Activated naive CD4-positive, alpha-beta T cell treated with anti-CD3 and anti-CD28 coated beads, Interleukin-2, amount 50 U/mL, for 72 hours (primary cell): Measurements from ENCODE around the gene TPX2. TPM values are rescaled to one million over a fixed set of nuclear protein-coding genes. Genes with fewer than 3 reads are reported as not detected.
A peak's percentile ranks its signal among the peaks of the same experiment; 100 is the strongest.
"Not testable (repeated sequence)": the region's sequence is repeated elsewhere in the genome, so short reads cannot be mapped to it uniquely, and the experiment has no call there.

Source experiments
- ATAC-seq, 2 donors: fragments of 150-1000 bp; cut with Tn5 transposase; 2 replicates each; pipeline ENCODE4 v1.10.0; 2021; ENCODE audit warnings: mild to moderate bottlenecking in 2 of 2, moderate library complexity in 2 of 2
- DNase-seq, 2 donors: peaks; one replicate each; pipeline ENCODE4 v3.0.0; 2021 to 2022; ENCODE audit warnings: low spot score in 2 of 2
- H3K27ac Mint-ChIP-seq, 2 donors: one replicate each; pipeline ENCODE4 v1.8.0; 2022; ENCODE audit warnings: mild to moderate bottlenecking in 2 of 2, mixed read lengths in 2 of 2
- H3K36me3 Mint-ChIP-seq, 2 donors: one replicate each; pipeline ENCODE4 v1.8.0; 2022; ENCODE audit warnings: mixed read lengths in 2 of 2
- H3K9me3 Mint-ChIP-seq, 2 donors: one replicate each; pipeline ENCODE4 v1.8.0; 2022; ENCODE audit warnings: mixed read lengths in 2 of 2
- total RNA-seq, 2 donors: library from RNA; stranded (reverse); gene quantifications; one replicate each; pipeline ENCODE4 v1.2.3, GENCODE V29; 2022

The TPX2 gene
- total RNA-seq, 2 donors from 2014 or later: 123 to 215 TPM

GRCh38 chr20:31811796-31812728 is 73.0 kb downstream of the TPX2 start:
- ATAC-seq (no peak), DNase-seq (no peak)
- no peaks in the 10 kb centered on the region for H3K9me3 Mint-ChIP-seq
- no peaks in the 10 kb centered on the region for H3K36me3 Mint-ChIP-seq
- H3K27ac Mint-ChIP-seq: no peak overlapping the region

DNA sequence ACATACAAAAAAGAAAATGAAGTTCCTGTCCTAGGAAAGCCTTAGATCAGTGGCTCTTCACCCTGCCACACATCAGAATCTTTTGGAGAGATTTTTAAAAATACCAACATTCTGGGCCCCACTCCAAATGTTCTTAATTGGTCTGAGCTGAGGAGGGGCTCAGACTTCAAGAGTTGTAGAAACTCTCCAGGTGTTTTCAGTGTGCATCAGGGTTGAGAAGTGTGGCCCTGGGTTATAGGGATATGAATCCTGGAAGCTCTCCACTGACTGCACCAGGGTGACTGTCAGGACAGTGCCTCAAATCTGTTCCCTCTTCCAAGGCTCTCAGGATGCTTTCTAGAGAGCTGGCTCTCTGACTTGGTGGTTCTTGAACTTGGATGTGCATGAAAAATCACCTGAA is 74.5 kb downstream of the TPX2 start:
- no peak for DNase-seq
- no peaks in the 10 kb centered on the region for H3K36me3 Mint-ChIP-seq
- no peaks in the 10 kb centered on the region for H3K9me3 Mint-ChIP-seq
- H3K27ac Mint-ChIP-seq: no peak overlapping the region
- no peak for ATAC-seq

- not testable (repeated sequence) for H3K9me3 Mint-ChIP-seq, H3K36me3 Mint-ChIP-seq, DNase-seq
Observed at GRCh38 chr20:31814142-31814541, 75.1 kb downstream of the TPX2 start.

DNA sequence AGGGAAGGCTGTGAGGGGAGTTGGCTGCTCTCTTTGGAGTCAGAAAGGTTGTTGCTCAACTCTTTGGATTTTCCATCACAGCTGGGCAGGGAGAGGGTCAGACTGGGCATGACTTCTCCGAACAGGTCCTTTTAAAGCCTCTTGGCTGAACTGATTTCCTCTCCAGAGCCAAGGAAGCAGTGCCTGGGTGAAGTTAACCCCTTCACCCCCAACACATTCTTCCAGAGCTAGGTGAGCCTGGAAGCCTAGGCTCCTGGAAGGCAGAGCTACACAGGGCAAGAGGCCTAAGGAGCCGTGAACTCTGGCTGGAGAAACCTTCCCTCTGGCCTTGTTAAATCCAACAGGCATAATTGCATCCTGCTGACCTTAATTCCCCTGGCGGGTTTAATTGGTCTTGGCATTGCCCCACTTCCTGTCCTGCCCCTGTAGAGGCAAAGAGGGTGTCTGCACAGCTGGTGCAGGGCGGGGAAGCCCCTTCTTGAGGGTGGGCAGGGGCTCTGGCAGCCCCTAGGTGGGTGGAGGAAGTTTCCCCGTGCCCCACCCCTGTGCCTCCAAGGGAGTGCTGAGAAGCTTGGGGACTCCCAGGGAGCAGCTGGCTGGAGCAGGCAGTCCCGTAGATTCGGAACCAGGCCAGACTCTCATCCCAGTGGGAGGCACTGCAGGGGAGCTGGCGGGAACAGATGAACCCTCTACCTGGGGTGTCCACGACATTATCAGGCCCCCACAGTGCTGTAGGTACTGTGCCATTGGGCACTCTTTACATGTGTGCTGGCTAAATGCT is 76.5 kb downstream of the TPX2 start:
- peak in 1 of 2 donors; percentile 10 for ATAC-seq
- Mint-ChIP-seq H3K36me3 (no peaks in the 10 kb centered on the region), H3K9me3 (no peaks in the 10 kb centered on the region), H3K27ac (peak overlapping the region in 1 of 2 donors; percentile 74)
- DNase-seq: no peak

More at GRCh38 chr20:31814142-31814541, 75.1 kb downstream of the TPX2 start:
- not testable (repeated sequence) for H3K27ac Mint-ChIP-seq, ATAC-seq

GRCh38 chr20:31816221-31816620 is 77.1 kb downstream of the TPX2 start:
- no peaks in the 10 kb centered on the region for H3K9me3 Mint-ChIP-seq
- H3K27ac Mint-ChIP-seq: no peak overlapping the region
- ATAC-seq: no peak
- DNase-seq: no peak
- no peaks in the 10 kb centered on the region for H3K36me3 Mint-ChIP-seq

GRCh38 chr20:31817461-31817860 is 78.4 kb downstream of the TPX2 start:
- Mint-ChIP-seq H3K27ac (no peak overlapping the region), H3K36me3 (no peaks in the 10 kb centered on the region), H3K9me3 (no peaks in the 10 kb centered on the region)
- no peak for DNase-seq
- no peak for ATAC-seq

GRCh38 chr20:31818376-31818908 is 79.4 kb downstream of the TPX2 start:
- H3K36me3 Mint-ChIP-seq: no peaks in the 10 kb centered on the region
- no peaks in the 10 kb centered on the region for H3K9me3 Mint-ChIP-seq
- ATAC-seq (no peak), DNase-seq (no peak)
- no peak overlapping the region for H3K27ac Mint-ChIP-seq

DNA sequence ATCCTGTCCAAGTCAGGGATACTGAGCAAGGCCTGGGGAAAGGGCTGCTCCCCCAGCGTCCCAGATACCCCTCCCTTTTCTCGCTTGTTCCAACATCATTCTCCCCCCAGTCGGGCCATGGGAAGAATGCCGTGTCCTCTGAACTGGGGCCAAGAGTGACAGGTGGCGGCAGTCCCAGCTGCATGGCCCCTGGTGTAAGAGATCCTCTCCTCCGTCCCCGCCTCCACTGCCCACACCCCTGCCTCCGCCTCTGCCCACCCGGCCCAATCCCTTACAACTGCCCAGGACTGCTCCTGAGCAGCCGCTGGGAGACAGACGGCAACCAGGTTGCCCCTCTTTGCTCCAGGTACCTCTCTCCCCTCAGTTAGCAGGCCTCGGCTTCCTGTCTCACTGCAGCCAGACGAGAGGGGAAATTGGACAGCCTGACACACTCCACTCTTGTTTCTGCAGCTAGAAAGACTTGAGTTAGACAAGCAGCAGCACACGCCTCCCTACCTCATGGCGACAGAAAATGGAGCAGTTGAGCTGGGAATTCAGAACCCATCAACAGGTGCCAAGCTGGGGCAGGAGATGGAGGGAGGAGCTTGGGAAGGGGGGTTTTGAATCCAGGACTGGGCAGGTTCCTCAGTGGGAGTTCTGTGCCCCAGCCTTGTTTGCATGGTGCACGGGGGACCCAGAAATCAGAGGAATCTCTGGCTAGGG is 80.1 kb downstream of the TPX2 start, which contains the start of gene MYLK2:
TSS of gene MYLK2 (plus strand) at position 274 of the 702 bp plus-strand sequence. CDS start at position 499, 225 bp downstream.
- Mint-ChIP-seq H3K36me3 (no peaks in the 10 kb centered on the region), H3K9me3 (no peaks in the 10 kb centered on the region), H3K27ac (no peak within 1 kb of the TSS)
- ATAC-seq: no peak
- DNase-seq: no peak

- Mint-ChIP-seq H3K27ac (no peak overlapping the region), H3K36me3 (no peaks in the 10 kb centered on the region), H3K9me3 (no peaks in the 10 kb centered on the region)
- DNase-seq (no peak), ATAC-seq (no peak)
Observed at GRCh38 chr20:31820228-31820627, 81.1 kb downstream of the TPX2 start.

- no peak for ATAC-seq
- H3K27ac Mint-ChIP-seq: no peak overlapping the region
- H3K9me3 Mint-ChIP-seq: no peaks in the 10 kb centered on the region
- no peak for DNase-seq
- no peaks in the 10 kb centered on the region for H3K36me3 Mint-ChIP-seq
Observed at GRCh38 chr20:31821427-31821826, 82.3 kb downstream of the TPX2 start.

- DNase-seq: peak in 1 of 2 donors; percentile 83
Observed at GRCh38 chr20:31822421-31823330, 83.6 kb downstream of the TPX2 start.

DNA sequence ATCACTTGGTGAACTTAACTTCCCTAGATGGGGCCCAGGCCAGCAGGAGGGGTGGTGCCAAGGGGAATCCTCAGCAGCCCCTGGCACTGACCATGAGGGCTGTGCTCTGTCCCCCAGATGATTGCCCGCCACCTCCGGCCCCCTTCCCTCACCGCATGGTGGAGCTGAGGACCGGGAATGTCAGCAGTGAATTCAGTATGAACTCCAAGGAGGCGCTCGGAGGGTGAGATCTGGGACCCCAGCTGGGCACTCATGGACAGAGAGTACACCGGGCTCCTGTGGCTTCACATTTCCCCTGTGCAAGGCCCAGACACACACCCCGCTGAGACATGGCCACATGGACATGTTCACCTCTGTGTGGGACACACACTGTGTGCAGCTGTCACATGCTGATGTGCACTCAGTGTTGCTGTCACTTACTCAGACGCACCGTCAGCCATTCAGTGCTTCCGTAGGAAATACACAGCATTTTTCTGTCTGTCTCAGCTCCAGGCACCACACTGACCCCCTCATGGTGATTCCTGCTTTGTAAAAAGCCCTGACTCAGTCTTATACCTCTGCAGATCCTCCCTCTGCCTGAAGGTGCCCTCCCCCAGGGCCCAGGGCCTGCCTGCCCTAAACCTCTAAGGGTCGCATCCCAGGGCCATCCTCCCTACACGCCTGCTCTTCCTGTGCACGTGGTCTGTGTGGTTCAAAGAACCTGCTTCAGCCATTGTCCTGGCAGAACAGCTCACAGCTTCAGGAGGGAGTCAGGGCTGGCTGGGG is 84.5 kb downstream of the TPX2 start:
- no peaks in the 10 kb centered on the region for H3K36me3 Mint-ChIP-seq
- ATAC-seq: no peak
- no peak for DNase-seq

More at GRCh38 chr20:31822421-31823330, 83.6 kb downstream of the TPX2 start:
- Mint-ChIP-seq H3K9me3 (no peaks in the 10 kb centered on the region), H3K27ac (no peak overlapping the region), H3K36me3 (no peaks in the 10 kb centered on the region)
- ATAC-seq: peak; percentile 79 to 90

DNA sequence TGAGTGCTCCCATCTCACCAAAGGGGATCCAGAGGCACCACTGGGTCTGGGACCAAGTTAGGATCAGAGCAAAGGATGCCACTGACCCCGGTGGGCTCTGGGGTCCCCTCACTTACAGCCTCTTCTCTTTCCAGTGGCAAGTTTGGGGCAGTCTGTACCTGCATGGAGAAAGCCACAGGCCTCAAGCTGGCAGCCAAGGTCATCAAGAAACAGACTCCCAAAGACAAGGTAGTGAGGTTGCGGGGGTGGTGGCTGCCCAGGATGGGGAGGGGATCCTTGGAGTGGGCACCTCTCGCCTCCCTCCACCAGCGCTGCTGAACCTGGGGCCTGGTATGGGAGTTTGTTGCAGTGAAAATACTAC is 85.0 kb downstream of the TPX2 start:
- DNase-seq: no peak
- no peak for ATAC-seq
- Mint-ChIP-seq H3K27ac (peak overlapping the region in 1 of 2 donors; percentile 40), H3K36me3 (no peaks in the 10 kb centered on the region), H3K9me3 (no peaks in the 10 kb centered on the region)

More for the DNA sequence above, 84.5 kb downstream of the TPX2 start:
- Mint-ChIP-seq H3K27ac (peak overlapping the region in 1 of 2 donors; percentile 40), H3K9me3 (no peaks in the 10 kb centered on the region)

GRCh38 chr20:31824554-31825313 is 85.6 kb downstream of the TPX2 start:
- H3K27ac Mint-ChIP-seq: no peak overlapping the region
- ATAC-seq (no peak), DNase-seq (no peak)
- H3K9me3 Mint-ChIP-seq: no peaks in the 10 kb centered on the region
- no peaks in the 10 kb centered on the region for H3K36me3 Mint-ChIP-seq
